Measurements from ENCODE around the gene TNKS1BP1.

TNKS1BP1 gene

DNA sequence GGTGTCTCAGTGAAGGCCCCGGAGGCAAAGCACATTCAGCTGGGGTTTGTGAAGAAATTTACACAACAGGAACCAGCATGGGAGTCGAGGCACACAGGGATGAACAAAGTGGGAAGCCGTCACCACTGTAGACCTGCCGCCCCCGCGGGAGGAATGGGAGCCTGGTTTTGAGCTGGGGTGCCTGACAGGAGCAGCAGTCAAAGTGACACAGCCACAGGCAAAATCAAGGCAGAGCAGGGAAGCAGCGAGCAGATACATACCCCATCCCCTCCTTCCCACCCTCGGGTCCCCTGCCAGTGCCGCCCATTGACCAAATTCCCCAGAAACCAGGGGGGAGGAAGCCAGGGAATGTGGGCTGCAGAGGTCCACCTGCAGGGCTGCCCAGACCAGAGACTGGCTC lies 34.2 kb upstream of the TNKS1BP1 start:
- FAIRE-seq: no peak
- TF ChIP-seq, protein P1, sequence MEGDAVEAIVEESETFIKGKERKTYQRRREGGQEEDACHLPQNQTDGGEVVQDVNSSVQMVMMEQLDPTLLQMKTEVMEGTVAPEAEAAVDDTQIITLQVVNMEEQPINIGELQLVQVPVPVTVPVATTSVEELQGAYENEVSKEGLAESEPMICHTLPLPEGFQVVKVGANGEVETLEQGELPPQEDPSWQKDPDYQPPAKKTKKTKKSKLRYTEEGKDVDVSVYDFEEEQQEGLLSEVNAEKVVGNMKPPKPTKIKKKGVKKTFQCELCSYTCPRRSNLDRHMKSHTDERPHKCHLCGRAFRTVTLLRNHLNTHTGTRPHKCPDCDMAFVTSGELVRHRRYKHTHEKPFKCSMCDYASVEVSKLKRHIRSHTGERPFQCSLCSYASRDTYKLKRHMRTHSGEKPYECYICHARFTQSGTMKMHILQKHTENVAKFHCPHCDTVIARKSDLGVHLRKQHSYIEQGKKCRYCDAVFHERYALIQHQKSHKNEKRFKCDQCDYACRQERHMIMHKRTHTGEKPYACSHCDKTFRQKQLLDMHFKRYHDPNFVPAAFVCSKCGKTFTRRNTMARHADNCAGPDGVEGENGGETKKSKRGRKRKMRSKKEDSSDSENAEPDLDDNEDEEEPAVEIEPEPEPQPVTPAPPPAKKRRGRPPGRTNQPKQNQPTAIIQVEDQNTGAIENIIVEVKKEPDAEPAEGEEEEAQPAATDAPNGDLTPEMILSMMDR (IDR thresholded peaks at IDR 0.05; ENCODE audit: insufficient read depth, missing control alignments): no peak
- no peak for DNase-seq (ENCODE audit: insufficient read length, low spot score)

DNA sequence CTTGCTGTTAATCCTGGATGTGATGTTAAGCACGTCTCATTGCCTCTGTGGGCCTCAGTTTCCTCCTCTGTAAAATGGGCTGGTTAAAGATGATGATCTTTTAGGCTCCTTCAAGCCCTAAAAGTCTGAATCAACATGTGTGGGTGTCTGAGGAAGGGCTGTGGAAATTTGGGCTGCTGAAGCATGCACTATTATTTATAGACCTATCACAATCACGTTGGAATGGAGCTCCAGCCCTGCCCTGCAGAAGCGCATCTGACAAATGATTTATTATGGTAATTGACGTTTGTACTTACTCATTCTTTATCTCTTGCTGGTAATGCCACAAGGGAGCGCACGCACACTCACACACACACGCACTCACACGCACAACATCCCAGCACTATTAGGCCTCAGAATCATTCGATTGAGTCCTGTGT lies 33.8 kb upstream of the TNKS1BP1 start:
- DNase-seq (ENCODE audit: insufficient read length, low spot score) (no peak), FAIRE-seq (no peak)
- TF ChIP-seq, protein P1 (IDR thresholded peaks at IDR 0.05; ENCODE audit: insufficient read depth, missing control alignments): no peak

DNA sequence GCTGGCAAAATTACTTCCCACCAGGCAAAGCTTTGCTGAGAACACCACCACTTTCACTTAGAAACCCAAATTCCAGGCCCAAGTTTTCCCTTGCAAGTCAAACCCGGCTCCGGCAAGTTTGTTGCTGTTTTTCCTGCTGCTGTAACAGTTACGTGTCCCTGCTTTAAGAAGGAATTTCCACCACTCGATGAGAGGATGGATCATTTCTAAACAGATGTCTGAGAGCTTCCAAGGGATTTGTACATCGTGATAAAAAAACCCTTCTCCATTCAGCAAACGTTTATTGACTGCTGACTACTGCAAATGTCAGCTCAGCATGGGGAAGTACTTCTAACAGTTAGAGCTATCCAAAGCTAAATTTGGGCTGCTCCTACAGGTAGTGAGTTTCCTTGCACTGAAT lies 33.1 kb upstream of the TNKS1BP1 start:
- DNase-seq (ENCODE audit: insufficient read length, low spot score) (no peak), FAIRE-seq (no peak)
- TF ChIP-seq, protein P1 (IDR thresholded peaks at IDR 0.05; ENCODE audit: insufficient read depth, missing control alignments): no peak

DNA sequence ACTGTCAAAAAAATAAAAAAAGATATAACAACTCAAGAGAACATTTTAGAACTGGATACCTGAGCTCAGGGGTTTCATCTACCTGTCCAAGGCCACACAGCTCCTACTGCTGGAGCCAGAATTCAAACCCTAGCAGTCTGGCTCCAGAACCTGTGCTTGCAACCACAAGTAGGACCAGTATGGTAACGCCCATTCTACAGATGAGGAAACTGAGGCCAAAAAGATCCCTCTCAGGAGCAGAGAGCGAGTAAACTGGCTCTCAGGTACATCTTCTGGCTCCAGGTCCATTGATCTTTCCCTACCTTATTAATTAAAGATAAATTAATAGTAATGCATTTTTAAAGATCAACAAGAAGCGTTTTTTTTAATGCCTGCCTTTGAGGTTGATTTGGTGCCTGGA lies 32.6 kb upstream of the TNKS1BP1 start:
- TF ChIP-seq, protein P1 (IDR thresholded peaks at IDR 0.05; ENCODE audit: insufficient read depth, missing control alignments): no peak

DNA sequence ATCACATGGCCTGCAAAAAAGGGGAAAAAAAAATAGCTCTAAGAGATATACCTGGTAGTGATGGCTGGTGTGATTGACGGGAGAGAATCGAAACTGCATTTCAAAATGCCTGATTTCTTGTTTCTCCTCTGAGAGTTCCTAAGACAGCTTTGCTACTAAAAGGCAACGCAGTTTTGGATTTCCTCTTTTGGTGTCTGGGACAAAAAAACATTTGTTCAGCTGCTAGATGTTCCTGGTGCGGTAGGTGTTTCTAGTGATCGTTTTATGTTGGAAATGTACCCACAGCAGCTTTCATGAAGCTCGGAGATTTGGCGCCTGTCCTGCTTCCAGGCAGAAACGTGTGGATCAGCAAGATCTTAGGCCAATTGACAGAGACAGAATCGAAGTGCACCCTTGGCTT lies 31.5 kb upstream of the TNKS1BP1 start:
- DNase-seq (ENCODE audit: insufficient read length, low spot score): no peak
- TF ChIP-seq, protein P1 (IDR thresholded peaks at IDR 0.05; ENCODE audit: insufficient read depth, missing control alignments): no peak
- no peak for FAIRE-seq

More for the DNA sequence above, 32.6 kb upstream of the TNKS1BP1 start:
- DNase-seq (ENCODE audit: insufficient read length, low spot score) (no peak), FAIRE-seq (no peak)

DNA sequence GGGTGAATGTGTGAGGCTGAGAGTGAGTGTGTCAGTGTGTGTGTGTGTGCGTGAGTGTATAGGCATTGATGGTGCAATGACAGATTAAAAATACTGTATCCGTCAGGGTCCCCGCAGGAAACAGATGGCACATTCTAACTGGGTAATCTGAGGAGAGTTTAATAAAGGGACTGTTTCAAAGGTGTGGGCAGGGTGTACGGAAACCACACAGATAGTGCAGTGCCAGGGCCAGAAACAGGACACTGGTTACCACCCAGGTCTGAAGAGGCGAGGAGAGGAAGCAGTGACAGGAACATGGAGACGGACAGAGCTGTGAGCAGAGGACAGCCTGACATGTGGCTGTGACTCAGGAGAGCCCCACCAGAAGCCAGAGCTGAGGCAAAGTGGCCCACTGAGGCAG lies 29.9 kb upstream of the TNKS1BP1 start:
- FAIRE-seq: no peak
- TF ChIP-seq, protein P1 (IDR thresholded peaks at IDR 0.05; ENCODE audit: insufficient read depth, missing control alignments): no peak
- no peak for DNase-seq (ENCODE audit: insufficient read length, low spot score)

DNA sequence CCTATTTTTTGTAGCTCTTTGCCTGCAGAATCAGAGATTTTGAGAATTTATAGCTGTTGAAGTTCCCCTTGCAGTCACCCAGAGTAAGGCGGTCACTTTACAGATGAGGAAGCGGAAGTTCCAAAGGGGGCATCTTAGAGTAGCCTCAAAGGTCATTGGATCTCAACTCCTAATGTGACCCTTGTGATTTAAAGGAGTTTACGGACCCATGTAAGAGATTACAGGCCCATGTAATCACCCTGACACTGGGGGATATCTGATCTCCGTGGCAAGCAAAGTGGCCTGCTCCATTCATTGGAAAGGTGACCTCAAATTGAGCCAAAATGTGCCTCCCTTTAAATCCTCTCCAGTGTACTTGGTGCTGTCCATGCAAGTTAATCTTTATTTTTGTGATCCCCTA lies 29.1 kb upstream of the TNKS1BP1 start:
- TF ChIP-seq, protein P1 (IDR thresholded peaks at IDR 0.05; ENCODE audit: insufficient read depth, missing control alignments): no peak
- FAIRE-seq (no peak), DNase-seq (ENCODE audit: insufficient read length, low spot score) (no peak)

Data from D721Med (cell line).